ENCODE data around the gene PAPPA.

PAPPA gene

DNA sequence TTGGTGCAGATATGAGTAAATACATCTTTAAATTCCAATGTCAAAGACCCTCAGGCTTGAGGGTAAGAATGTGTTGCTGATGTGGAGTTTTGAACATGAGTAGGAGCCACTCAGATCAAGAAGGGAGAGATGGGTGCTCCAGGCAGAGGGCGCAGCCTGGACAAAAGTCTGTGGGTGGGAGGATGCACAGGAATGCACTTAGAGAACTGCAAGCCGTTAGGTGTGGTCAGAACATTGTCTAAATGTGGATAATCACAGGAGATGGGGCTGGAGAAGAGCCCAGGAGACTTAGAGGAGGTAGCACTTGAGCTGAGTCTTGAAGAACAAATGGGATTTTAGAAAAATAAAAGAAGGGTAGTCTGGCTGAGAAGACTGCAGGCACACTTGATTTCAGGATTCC, 255.5 kb downstream of the PAPPA start:
- in situ Hi-C loops (cut with MboI; ENCODE audit: low sequenced_read_pairs), result no loop called here

DNA sequence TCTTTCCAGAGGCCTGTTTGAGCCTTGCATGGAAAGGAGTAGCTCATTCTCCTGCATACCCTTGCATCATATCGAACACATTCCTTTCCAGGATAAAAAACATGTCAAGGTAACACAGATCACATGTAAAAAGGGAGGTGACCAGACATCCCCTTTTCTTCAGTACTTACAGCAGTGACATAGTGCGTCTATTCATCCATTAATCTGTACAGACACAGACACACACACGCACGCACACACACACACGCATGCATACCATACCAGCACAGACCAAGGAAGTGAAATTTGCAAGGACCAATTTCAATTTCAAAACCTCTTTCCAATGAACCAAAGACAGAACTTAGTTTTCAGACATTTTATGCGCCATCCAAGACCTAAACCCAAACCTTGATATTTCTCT, 256.0 kb downstream of the PAPPA start:
- in situ Hi-C loops (cut with MboI; ENCODE audit: low sequenced_read_pairs), result no loop called here

DNA sequence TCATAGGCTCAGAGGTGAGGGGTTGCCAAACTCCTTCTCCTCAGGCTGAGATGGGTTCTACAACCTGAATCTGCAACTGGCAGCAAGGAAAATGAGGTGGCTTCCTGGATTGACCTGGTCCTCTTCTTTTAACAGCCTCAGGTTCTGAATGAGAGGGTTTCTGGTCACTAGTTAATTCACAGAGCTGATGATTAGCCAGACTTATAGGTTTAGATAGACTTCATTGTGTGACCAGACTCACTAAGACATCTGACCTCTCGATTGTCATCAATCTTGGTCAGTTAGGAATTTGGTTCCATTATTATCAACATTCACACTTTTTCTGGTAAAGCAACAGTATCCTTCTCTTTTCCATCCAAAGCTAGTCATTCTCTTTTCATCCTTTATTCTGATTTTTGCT, 257.9 kb downstream of the PAPPA start:
- in situ Hi-C loops (cut with MboI; ENCODE audit: low sequenced_read_pairs), result no loop called here

DNA sequence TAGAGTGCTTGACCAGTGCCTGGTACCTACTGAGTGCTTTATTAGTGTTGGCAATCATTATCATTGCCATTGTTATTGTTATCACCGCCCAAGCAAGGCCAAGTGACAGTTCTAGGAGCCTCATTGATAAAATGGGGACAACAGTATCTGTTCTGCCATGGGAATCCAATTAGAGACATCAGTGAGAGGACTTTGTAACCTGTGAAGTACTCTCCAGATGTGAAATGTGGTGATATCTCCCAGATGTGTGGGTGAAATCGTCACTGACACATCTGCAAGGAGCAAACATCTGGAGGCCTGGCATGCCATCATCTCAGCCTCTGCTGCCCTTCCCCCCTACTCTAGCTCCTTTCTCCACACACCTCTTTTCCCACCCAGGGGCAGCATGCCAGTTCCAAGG, 260.8 kb downstream of the PAPPA start:
- in situ Hi-C loops (cut with MboI; ENCODE audit: low sequenced_read_pairs), result no loop called here

DNA sequence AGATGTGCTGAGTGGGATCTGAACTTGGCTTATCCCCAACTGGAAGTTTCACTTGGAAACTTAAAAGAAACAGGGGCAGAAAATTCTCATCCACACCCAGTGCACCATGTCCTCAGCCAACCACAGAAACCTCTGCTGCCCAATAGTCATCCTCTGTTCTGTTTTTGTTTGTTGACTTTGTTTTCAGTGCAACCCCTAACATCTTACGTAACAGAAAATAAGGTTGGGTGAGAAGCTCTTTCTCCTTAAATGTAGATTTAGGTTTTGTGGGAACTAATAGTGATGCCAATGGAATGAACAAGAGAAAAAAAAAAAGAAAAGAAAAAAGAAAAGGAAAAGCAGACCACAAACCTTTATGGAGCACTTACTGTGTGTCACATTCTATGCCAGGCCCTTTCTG, 262.8 kb downstream of the PAPPA start:
- in situ Hi-C loops (cut with MboI; ENCODE audit: low sequenced_read_pairs), result no loop called here

DNA sequence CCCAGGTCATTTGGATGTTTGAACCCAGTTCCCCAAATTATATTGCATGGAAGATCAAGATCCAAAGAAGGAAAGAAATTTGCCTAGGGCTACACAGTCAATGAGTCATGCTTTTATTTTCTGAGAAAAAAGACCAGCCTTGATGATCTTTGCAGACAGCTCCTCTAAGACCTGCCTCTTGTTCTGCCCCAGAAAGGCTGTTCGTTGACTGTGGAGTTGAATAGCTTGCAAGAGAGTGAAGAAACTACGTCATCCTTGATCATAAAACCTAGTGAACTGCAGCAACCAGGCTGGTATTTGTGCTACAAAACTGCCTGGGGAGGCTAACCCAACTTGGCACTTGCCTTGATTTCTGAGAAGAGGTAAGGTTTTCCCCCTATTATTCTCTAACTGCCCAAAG, 263.9 kb downstream of the PAPPA start:
- in situ Hi-C loops (cut with MboI; ENCODE audit: low sequenced_read_pairs), result no loop called here

DNA sequence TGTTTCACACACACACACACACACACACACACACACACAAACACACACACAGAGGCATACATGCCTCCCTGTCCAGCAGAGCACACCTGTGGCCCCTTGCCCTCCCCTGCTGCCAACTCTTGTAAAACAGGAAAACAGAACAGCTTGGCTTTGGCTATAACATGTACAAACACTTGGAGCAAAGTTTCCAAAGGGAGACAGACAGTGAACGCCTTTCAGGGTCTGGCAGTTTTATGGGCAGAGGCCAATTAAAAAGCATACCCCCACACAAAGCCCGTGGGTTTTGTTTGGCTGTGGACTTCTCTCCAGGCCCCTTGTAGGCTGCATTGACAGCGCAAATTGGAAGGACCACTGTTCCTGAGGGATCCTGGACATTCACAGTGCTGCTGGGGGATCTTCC, 265.6 kb downstream of the PAPPA start:
- in situ Hi-C loops (cut with MboI; ENCODE audit: low sequenced_read_pairs), result no loop called here

DNA sequence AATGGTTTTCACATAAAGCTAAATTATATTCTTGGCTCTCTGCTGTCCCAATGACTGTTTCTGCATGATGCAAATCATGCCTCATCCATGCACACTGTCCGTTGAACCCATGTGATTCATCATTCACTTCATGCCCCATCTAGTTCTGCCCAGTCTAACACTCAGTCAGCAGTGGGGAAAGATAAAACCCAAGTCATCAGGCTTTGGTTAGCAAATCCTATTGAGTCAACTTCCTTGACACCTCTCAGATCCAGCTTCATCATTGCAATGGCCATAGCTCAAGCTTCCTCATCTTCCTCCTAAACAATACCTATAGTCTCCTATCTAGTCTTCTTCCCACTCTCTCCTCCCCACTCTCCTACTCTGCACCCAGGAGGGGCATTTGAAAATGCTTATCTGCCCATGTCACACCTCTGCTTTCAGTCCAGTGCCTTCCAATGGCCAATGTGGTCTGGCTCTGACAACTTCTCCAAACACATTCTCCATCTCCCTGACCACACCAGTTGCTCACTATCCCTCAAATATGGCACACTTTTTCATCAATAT, 267.5 kb downstream of the PAPPA start:
- in situ Hi-C loops (cut with MboI; ENCODE audit: low sequenced_read_pairs), result no loop called here

DNA sequence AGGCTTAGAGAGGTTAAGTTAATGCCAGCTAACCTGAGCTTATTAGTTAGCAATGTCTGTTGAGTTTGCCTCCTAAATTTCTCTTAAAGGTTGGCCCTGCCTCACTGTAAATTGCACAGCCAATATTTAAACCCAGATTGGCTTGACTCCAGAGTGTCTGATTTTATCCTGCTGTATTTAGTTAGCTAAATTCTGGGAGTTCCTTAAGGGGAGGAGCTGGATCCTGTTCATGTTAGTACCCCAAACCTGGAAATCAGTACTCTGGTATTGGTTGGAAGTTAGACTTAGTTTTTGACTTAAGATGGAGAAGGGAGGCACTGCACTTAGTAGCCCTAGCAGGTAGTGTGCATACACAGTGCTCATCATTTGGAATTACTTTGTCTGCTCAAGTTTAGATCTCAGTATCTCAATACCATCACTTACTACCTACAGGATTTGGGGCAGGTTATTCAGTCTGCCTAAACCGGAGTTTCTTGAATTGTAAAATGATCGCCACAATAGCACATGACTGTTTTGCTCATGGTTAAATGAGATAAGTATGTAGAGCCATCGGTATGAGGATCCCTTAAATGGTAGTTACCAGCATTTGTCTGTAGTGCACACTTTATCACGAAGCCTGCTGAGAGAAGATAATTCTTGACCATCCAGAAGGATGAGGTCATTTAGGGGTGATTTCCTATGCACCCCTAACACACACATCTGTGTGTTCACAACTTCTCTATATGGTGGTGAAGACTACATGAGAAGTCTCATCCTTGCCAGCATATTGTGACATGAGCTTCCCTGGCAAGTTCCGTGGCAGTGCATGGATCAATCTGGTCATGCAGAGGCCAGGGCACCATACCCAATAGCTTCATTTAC, 268.8 kb downstream of the PAPPA start:
- in situ Hi-C loops (cut with MboI; ENCODE audit: low sequenced_read_pairs), result no loop called here

DNA sequence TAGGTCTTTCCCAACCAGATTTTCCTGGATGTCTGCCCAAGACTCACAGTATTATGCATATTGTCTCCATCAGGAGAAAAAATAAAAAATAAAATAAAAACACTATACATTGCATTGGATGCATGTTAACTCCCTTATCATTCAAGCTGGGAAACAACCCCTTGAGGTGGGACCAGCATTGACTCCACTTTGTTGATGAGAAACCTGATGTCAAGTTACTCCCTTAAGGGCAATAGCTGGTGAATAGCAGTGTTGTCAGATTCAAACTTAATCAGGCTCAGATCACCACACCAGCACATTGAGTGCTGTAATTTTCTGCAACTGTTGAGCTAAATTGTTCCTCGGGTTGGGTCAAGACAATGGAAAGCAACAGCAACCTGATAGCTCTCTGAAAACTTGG, 269.6 kb downstream of the PAPPA start:
- in situ Hi-C loops (cut with MboI; ENCODE audit: low sequenced_read_pairs), result no loop called here

DNA sequence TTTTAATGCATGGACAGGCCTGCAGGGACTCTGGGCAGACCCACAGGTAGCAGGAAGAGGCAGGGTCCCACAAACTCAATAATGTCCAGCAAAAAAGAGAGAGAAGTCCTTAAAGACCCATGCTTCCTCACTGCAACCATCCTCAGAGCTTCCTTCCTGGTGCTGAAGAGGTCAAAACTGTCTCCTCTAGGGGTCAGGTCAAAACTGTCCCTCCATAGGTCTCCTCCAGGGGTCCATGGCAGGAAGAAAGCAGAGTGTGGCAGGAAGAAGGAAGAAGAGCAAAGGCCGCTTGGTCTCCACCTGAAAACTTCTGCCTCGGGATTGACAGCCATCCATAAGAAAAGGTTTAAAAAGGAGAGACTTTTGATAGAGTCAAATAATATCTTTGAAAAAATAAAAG, 271.7 kb downstream of the PAPPA start:
- in situ Hi-C loops (cut with MboI; ENCODE audit: low sequenced_read_pairs), result no loop called here

DNA sequence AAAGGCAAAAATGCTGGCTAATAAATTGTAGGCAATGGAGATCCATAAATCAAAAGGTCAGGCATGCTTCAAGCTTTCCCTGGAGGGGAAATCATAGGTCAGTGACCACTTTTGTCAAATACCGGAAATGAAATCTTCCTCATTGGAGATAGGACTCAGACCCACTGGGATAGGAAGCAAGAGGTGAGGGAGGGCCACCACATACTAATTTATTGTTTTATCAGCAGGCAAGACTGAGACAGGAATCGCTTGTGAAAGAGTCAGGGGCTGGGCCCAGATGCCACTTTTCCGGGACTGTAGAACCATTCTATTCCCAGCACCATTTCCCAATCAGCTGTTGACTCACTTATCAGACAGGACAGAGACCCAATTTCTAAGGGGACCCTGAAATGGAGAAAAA, 277.3 kb downstream of the PAPPA start:
- in situ Hi-C loops (cut with MboI; ENCODE audit: low sequenced_read_pairs), result no loop called here

DNA sequence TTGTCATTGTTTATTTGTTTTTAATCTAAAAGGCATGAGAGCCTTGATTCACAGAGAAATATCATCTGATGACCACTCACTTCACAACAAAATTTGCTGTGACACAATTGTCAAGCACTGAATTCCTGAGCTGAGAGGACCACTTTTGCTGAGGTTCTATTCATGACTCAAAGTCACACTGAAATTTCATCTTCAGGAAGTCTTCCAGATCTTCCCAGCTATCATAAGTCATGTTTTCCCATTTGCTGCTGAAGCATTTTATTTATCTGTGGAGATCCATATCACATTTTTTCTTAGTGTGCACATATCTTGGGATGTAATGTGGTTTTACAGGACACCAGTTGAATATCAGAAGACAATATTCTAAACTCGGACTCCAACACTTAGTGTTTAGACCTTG, 278.5 kb downstream of the PAPPA start:
- in situ Hi-C loops (cut with MboI; ENCODE audit: low sequenced_read_pairs), result no loop called here

DNA sequence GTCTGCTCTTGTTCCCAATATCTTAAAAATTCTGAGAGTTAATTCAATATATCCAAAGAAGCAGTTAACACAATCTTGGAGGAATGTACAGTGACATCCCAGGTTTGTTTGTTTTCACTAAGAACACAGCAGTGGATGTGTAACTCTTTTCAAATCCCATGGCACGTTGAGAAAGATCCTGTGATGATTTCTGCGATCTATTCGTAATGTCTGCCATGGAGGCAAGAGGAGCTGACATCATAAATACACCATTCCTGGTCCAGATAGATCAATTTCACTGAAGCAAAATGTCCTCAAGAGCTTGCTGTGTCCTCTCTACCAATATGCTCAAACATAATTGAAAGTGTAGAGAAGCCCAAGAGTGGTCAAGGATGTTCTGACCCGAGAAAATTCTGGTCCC, 280.7 kb downstream of the PAPPA start:
- in situ Hi-C loops (cut with MboI; ENCODE audit: low sequenced_read_pairs), result no loop called here

DNA sequence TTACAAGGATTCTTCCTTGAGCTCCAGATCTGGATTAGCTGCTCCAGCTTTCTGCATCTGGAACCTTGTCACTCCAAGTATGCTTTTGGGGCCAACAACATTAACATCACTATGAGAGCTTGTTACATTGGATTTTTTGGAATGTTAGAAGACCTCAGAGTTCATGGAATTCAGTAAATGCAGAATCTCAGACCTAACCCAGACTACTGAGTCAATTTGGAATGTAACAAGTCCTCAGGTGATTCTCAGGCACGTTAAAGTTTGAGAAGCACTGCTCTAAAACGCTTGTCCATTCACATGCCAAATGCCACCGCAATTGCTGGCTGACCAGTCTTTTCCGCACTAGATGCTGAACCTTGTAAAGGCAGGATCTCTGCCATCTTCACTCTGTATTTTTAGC, 282.1 kb downstream of the PAPPA start:
- in situ Hi-C loops (cut with MboI; ENCODE audit: low sequenced_read_pairs), result no loop called here

DNA sequence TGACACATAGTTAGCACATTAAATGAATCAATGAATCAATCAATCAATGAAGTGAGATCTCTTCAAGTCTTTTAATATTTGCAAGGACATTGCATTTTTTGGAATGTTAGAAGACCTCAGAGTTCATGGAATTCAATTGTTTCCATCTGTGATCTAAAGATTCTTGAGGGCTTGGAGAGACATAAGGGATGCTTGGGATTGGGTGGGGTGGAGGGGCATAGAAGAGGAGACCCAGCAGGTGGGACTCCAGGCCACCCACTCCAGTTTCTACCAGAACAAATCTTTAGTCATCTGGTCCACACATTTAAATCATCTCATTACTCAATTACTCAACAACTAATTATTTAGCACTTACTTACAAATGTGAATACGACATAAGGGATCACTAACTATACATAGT, 282.5 kb downstream of the PAPPA start:
- in situ Hi-C loops (cut with MboI; ENCODE audit: low sequenced_read_pairs), result no loop called here

DNA sequence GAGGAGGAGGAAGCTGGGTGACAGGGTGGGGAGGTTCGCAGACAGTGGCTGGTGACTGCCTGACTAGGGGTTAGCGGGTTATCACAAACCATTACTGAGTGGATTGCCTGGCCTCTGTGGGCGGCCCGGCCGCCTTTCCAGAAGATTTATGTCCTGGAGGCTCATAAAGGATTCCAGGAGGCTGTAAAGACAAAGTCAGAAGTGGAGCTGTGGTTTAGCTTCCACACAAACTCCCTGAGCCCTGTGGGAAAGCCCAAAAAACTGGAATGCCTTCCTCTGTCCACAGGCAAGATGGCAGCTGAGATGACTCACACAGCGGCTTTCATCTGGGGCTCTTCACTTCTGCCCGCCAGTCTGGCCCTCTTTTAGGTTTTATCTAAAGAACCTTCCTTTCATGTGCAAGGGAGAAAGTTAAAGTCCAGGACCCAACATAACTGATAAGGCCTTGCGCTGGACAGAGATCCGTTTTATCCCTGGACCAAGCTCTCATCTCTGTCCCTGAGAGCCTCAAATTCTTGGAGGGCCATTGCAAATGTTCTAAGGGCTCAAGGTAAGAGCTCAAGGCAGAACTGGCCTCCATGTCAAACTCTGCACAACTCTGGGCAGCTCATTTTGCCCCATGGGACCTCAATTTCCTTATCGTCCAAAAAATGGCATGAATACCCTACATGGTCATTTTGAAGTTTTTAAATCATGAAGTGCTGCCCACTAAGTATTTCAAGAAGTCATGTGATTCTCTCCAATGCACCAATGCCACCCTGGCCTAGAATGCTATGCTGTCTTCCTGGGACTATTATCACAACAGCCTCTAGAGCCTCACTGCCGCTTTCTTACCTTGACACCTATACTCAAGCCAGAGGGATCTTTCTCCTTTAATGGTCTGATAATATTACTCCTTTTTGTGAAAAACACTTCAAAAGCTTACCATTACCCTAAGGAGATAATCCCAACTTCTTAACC, 284.1 kb downstream of the PAPPA start:
- in situ Hi-C loops (cut with MboI; ENCODE audit: low sequenced_read_pairs), result no loop called here

DNA sequence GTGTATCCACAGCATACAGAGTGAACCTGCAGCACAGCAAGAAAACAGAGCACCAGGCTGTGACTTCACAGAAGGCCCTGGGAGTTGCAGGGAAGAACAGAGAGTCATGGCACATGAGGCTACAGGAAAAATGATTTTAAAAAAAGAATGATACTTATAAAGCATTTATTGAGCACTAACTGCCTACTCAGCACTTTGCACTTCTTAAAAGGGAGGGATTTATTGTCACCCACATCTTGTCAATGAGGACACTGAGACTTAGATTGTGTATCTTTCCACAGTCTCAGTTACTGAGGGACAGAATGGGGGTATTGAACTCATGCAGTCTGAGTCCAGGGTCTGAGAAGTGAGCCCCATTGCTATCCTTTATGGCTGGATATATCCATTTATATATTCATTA, 288.9 kb downstream of the PAPPA start:
- in situ Hi-C loops (cut with MboI; ENCODE audit: low sequenced_read_pairs), result no loop called here

DNA sequence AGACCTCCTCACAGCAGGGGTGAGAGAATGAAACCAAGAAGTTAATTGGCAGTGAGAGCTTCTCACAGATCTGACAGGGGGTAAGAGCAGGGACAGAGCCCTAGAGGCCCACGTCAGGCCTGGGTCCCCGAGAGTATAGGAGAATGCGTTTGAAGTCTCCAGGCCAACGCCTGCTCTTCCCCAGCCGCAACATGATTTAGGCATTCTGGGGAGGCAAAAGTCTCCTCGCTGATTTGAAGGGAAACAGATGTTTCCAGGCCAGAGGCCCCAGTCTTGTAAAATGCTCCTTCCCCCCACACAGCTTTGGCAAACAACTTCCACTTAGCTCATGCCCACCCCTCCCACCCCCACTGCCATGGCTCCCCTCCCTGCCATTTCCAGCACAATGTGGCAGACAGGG, 294.3 kb downstream of the PAPPA start:
- in situ Hi-C loops (cut with MboI; ENCODE audit: low sequenced_read_pairs), result no loop called here

DNA sequence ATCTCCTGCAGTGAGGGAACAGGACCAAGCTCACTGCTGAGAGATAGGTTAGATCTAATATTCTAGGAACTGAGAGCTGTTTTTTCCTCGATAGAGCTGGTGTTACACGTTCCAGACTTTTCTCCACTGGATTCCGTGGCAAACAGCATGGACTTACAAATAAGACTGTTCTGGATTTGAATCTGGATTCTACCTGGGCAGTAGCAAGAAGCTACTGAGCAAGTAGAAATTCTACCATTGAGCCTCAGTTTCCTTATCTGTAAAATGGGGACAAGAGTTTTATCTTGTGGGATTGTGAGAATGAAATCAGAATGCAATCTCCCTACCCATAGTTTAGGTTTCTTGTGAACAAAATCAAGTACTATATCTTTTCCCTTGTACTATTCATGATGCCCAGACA, 294.8 kb downstream of the PAPPA start:
- in situ Hi-C loops (cut with MboI; ENCODE audit: low sequenced_read_pairs), result no loop called here

DNA sequence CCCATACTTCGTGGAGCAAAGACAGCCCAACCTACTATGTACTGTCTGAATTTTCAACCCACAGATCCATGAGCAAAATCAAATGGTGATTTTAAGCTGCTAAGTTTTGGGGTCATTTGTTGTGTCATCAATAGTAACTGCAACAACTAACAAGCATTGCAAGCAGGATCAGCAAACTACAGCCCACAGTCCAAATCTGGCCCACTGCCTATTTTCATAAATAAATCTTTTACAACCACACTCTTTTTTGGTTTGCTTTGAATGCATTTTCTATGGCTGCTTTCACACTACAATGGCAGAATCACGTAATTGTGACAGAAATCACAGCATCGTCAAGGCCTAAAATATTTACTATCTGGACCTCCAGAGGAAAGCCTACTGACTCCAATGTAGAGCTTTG, 296.4 kb downstream of the PAPPA start:
- in situ Hi-C loops (cut with MboI; ENCODE audit: low sequenced_read_pairs), result no loop called here

All from HL-60/S4 treated with phorbol 12-myristate 13-acetate at 8.2 ng/mL for 4 days and 3 days (cell line).